ENCODE data around the gene ACSM2A.

DNA sequence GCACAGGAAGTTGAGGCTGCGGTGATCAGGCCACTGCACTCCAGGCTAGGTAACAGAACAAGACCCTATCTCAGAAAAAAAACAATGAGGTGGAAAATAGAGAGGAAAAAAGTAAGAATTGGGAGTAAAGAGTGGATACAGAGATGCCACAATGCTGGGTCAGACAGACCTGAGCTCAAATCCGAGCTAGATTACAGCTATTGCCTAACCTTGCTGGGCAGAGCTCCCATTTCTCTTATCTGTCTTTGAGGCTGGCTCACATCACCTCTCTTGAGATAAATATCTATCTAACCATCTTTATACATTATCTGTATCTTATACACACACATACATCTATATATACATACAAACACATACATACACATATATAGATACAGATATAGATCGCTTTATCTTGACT lies 65.8 kb downstream of the ACSM2A start:
- TF ChIP-seq CHD4 (IDR thresholded peaks at IDR 0.05; ENCODE audit: insufficient read depth, insufficient replicate concordance, low read depth, low read length, poor library complexity, severe bottlenecking) (no peak), ATF1 (CRISPR knock-in tag; IDR thresholded peaks at IDR 0.05) (no peak), ATF1 (tag; IDR thresholded peaks at IDR 0.05) (no peak), ZBED1 (IDR thresholded peaks at IDR 0.05) (no peak)
- TF ChIP-seq, protein P1, sequence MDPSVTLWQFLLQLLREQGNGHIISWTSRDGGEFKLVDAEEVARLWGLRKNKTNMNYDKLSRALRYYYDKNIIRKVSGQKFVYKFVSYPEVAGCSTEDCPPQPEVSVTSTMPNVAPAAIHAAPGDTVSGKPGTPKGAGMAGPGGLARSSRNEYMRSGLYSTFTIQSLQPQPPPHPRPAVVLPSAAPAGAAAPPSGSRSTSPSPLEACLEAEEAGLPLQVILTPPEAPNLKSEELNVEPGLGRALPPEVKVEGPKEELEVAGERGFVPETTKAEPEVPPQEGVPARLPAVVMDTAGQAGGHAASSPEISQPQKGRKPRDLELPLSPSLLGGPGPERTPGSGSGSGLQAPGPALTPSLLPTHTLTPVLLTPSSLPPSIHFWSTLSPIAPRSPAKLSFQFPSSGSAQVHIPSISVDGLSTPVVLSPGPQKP (CRISPR knock-in tag; IDR thresholded peaks at IDR 0.05) = no peak

Measured in K562 (cell line).